Suppressor macrophage treated with lipopolysaccharide for 4 hours (primary cell): ENCODE measurements around the gene YWHAE.
"Not testable (repeated sequence)": the region's sequence is repeated elsewhere in the genome, so short reads cannot be mapped to it uniquely, and the experiment has no call there.

Experiments
- DNase-seq: peaks from one replicate; pipeline ENCODE4 v3.0.0-alpha.2; 2020

The YWHAE gene

DNA sequence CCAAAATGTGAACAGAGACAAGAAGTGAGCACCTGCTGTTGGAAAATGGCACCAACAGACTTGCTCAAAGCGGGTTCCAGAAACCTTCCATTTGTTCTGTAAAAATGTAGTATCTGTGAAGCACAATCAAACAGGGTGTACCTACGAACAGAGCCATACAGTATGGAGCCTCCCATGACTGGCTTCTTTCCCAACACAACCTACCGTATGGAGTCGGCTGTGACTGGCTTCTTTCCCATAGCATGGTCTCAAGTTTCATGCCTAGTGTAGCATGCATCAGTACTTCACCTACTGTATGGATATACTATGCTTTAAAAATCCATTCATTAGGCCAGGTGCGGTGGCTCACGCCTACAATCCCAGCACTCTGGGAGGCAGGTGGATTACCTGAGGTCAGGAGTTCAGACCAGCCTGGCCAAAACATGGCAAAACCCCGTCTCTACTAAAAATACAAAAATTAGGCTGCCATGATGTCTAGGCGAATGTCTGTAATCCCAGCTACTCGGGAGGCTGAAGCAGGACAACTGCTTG is 26.2 kb downstream of the YWHAE start:
- no peak for DNase-seq

DNA sequence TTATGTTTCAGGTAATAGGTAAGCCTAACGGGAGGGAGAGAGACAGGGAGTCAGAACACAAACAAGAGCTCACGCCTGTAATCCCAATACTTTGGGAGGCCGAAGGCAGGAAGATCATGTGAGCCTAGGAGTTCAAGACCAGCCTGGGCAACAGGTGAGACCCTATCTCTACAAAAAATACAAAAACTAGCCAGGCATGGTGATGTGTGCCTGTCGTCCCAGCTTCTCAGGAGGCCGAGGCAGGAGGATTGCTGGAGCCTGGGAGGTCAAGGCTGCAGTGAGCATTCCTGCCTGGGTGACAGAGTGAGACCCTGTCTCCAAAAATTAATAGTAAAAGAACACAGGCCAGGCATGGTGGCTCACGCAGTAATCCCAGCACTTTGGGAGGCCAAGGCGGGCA is 27.4 kb downstream of the YWHAE start:
- DNase-seq = no peak

DNA sequence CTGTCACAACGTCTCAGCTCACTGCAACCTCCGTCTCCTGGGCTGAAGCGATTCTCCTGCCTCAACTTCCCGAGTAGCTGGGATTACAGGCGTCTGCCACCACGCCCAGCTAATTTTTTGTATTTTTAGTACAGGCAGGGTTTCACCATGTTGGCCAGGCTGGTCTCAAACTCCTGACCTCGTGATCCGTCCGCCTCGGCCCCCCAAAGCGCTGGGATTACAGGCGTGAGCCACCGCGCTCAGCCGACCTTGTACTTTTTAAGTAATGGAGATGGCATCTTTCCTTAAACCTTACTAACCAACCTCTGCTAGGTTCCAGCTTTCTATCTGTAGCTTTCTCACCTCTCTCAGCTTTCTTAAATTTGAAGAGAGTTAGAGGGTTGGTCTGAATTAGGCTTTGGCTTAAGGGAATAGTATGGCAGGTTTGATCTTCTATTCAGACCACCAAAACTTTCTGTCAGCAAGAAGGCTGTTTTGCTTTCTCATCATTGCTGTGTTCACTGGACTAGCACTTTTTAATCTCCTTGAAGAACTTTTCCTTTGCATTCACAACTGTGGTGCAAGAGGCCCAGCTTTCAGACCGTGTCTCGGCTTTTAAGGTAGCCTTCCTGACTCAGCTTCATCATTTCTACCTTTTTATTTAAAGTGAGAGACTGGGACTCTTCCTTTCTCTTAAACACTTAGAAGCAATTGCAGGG is 28.0 kb downstream of the YWHAE start:
- no peak for DNase-seq

DNA sequence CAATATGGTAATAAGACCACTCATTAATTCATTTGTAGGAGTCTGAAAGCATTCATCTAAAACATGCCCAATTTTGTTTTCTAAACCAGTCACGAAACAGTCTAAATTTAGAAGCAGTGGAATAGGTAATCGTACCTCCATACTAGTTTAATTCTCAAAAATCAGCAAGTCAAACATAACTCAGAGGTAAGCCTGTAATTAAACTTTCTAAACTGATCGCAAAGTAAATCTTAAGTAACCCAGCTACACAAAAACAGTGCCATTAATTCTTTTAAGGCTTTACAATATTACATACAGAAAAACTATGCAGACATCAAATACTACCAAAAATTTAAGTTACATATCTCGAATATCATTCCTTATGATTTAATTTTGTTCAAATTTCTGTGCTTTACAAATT is 31.4 kb downstream of the YWHAE start:
- no peak for DNase-seq

DNA sequence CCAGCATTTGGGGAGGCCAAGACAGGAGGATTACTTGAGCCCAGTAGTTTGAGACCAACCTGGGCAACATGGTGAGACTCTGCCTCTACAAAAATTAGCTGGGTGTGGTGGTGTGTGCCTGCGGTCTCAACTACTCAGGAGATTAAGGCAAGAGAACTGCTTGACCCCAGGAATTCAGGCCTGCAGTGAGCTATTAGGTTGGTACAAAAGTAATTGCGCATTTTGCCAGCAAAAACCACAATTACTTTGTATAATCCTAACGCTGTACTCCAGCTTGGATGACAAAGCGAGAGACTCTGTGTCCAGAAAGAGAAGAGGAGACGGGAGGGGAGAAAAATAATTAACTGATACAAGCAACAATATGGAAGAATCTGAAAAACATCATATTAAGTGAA is 32.7 kb downstream of the YWHAE start:
- no peak for DNase-seq

DNA sequence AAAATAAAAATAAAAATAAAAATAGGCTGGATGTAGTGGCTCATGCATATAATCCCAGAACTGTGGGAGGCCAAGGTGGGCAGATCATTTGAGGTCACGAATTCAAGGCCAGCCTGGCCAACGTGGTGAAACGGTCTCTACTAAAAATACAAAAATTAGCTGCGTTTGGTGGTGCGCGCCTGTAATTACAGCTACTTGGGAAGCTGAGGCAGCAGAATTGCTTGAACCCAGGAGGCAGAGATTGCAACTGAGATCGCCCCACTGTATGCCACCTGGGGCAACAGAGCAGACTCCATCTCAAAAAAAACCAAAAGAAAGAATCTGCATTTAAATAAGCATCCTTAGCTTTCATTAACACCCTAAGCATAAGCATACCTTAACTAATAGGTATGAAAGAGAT is 33.8 kb downstream of the YWHAE start:
- no peak for DNase-seq

DNA sequence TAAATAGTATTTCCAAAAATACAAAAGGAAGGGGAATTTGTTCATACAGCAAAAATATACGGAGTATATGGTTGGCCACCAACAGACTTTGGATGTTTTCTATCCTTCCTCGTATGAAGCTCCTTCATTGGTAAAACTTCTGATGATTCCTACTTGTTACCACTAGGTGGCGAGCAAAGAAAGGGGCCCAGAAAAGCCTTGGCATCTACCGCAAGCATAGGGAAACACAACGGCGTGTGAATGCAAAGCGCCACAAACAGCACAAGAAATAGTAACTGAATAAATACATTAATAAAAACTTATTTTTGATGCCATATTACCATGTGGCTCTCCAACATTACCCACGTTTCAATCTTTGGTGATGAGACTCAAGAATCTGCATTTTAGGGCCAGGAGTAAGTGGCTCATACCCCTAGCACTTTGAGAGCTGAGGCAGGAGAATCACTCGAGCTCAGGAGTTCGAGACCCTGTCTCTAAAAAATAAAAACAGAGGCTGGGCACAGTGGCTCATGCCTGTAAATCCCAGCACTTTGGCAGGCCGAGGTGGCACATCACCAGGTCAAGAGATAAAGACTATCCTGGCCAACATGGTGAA is 34.5 kb downstream of the YWHAE start:
- DNase-seq = peak; percentile 85

DNA sequence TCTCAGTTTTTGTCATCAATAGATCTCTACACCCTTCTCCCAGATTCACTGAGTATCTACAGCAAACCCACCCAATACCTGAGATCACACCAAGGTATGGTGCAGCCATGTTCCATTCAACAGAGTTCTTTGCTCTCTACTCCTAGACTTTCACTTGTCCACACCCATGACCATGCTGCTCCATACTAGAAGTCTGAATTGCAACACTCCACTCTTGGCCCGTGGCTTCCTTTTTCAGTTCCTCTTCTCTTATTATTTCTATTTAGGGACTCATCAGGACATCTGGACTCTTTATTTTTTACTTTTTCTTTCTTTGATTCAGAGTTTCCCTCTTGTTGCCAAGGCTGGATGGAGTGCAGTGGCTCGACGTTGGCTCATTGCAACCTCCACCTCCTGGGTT is 37.1 kb downstream of the YWHAE start:
- DNase-seq = peak; percentile 90

DNA sequence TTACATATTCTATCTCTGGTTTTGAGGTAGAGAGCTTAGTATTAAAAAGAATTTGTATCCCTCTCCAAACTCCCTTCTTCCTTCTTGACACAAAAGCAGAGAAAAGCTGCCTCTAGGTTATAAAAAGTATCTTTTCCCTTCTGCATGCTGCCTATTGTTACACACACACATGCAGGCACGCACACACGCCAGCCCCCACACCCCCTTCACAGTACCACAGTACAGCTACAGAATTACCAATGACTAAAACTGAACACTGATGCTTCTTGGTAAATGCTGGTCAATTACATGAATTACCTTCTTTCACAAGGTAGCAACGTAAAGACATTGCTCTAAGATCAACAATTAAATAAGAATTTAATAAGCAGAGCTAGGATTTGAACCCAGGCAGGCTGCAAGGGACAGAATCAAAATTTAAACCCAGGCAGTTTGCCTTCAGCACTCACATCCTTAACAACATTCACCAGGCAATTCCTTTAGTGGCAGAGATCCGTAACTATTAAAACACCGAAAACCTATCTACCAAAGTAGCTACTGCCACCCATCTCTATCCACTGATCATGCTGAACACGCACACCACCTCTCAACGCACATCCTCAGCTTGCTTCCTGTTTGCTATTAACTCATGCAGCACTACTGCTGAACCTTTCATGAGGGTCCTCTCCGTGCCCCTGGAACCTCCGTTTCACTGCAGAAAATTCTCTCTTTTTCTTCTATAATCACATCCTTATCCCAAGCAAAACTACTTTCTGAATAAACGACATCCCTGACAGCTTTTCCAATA is 37.8 kb downstream of the YWHAE start:
- DNase-seq = no peak

DNA sequence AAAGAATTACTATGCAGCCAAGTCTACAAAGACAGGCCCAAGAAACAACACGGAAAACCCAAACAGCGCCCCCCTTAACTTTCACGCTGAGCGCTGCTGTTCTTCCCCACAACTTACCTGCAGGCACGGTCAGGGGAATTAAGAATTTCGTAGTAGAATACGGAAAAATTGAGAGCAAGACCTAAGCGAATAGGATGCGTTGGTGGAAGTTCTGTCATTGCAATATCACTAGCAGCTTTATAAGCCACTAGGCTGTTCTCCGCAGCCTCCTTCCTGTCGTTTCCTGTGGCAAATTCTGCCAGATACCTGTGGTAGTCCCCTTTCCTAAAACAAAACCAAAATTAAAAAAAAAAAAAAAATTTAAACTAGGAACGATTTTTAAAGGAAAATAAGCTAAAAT is 39.0 kb downstream of the YWHAE start:
- no peak for DNase-seq

DNA sequence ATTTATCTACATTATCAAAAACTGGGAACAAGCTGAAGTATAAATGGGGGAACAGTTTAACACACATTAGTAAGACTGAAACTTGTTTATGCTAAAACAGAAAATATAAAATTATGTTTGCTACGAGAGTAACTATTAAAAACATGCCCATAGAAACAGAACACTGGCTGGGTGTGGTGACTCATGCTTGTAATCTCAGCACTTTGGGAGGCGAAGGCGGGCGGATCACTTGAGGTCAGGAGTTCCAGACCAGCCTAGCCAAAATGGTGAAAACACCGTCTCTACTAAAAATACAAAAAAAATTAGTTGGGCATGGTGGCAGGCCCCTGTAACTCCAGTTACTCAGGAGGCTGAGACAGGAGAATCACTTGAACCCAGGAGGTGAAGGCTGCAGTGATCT is 39.7 kb downstream of the YWHAE start:
- DNase-seq = peak; percentile 48

DNA sequence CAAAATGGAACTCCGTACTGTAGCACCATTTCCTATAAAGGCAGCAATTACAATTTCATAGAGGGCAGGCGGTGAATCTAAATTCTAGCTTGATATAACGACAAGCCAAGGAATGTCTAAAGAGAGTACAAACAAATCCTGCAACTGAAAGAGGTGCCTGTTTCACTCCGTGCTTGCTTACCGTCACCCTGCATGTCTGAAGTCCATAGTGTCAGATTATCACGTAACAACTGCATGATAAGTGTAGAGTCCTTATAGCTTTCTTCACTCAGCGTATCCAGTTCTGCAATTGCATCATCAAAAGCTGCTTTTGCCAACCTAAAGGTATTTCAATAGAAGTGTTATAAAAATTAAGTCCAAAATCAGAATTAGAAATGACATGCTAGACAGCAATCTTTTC is 46.0 kb downstream of the YWHAE start:
- DNase-seq = no peak

DNA sequence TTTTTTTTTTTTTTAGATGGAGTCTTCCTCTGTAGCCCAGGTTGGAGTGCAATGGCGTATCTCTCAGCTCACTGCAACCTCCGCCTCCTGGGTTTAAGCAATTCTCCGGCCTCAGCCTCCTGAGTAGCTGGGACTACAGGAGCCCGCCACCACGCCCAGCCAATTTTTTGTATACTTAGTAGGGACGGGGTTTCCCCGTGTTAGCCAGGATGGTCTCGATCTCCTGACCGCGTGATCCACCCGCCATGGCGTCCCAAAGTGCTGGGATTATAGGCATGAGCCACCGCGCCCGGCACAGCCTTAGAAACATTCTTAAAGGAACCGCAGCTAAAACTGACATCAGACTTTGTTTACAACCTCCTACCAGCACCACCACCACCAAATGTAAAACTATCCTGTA is 47.5 kb downstream of the YWHAE start:
- DNase-seq = not testable (repeated sequence)

DNA sequence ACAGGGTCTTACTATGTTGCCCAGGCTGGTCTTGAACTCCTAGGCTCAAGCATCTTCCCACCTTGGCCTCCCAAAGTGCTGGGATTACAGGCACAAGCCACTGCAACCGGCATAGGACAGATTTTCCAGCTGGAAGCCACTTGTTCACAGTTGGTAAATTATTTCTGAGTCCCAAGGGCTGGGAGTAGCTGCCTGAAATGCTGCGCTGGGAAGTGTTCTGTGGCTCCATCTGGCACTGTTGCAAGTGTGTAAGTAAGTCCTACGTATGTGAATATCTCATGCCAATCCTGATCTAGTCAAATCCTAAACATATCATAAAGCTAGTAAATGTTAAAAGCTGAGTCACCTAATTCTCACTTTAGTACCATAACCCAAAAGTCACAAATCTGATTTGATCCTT is 48.1 kb downstream of the YWHAE start:
- DNase-seq = no peak

DNA sequence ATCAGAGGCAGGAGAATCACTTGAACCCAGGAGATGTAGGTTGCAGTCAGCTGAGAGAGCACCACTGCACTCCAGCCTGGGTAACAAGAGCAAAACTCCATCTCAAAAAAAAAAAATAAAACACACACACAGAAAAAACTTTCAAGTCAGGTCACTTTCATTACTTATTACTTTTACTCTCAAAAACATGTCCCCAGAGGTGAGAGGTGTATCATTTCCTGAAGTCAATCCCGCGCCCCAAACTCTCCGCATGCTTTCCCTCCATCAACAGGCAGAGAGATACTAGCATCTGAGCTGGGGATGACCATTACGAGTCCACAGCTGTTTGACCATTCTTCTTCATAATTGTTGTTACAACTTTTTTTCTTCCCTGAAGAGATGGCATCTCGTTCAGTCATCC is 48.7 kb downstream of the YWHAE start:
- DNase-seq = no peak

DNA sequence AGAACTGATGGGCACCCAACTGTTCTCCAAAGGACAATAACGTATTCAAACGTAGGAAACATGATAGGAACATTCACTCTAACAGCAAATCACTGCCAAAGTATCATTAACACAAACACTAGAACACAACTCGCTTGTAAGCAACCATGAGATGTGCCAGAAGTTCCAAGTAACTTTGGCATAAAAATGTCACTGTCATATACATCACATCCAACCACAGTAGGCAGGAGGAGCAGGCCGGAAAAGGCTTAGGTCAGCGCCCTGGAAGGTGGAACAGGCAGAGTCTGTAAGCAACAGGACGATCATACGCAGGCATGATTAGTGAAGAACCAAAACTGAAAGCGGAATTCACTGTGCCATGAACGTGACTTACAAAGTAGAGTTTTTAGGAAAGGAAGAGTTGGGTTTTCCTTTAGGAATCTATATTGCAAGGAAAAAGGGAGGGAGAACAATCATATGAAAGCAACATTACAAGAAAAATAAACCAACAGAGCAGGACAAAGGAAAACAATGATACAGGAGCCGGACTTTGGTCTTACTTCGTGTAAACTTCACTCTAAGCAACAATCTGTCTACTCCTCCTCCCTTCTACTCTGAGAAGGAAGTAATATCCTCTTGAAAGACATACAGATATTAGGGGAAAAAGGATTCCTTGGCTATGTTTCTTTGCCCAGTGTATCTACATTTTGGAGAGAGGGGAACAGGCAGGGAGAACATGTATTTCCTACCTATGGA is 52.3 kb downstream of the YWHAE start:
- peak; percentile 27 for DNase-seq

DNA sequence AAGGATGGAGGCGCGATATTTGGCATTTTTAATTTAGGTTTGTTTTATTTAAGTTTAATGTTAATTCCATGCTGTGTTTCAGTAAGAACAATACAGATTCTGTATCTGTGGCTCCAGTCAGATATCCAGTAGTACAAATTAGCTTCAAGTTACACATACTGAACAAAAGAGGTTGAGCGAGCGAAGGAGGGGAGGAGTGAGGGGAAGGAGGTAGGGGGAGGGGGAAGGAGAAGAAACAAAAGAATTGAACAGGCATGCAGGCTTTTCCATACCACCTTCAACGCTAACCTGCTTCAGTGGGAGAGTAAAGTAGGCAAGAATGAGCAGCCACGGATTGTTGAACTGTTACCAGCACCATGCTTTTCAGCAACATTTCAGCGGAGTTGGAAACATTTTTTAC is 55.5 kb downstream of the YWHAE start:
- no peak for DNase-seq

DNA sequence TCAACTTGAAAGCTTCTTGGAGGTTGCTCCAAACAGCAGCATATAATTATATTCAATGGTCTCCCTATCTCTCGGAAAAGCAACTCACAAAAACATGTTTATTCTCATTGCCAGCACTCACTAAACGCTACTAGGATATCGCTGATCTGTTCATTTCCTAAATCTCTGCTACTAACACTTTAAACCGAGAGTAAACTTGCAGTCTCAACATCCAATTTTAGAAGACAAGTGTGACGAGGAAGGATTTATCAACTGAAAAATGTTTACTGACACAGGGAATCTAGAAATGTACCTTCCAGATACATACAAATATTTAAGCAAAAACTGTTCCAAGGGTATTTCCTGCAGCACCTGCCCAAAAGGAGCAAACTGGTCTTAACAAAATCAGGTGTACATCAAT is 56.5 kb downstream of the YWHAE start:
- DNase-seq = no peak

DNA sequence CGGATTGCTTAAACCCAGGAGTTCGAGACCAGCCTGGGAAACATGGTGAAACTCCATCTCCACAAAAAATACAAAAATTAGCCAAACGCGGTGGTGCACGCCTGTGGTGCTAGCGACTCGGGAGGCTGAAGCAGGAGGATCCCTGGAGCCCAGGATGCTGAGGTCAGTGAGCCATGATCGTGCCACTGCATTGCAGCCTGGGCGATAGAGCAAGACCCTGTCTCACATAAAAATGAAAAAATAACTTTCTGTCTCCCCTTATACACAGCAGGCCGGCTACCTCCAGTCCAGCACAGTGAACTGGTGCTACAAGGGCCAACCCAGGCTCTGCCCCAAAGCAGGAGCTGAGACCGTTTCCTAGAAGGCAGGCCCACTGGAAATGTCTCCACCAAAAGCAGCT is 59.7 kb downstream of the YWHAE start:
- no peak for DNase-seq

DNA sequence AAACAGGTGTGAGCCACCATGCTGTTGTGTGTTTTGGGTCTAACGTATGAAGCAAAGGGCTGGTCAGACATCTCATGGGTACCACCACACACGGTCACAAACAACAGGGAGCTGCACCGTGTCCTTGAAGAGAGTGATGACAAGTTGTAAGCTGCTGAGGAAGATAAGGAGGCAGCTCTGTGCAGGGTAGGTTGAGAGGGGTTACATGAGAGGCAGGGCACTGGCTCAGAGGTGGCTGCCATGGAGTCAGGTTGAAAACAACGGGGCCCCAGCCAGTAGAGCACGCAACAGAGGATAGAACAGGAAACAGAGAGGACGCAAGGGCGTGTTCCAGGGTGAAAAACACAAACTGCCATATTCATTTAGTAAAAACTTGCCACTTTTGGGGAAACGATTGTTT is 68.3 kb downstream of the YWHAE start:
- no peak for DNase-seq

DNA sequence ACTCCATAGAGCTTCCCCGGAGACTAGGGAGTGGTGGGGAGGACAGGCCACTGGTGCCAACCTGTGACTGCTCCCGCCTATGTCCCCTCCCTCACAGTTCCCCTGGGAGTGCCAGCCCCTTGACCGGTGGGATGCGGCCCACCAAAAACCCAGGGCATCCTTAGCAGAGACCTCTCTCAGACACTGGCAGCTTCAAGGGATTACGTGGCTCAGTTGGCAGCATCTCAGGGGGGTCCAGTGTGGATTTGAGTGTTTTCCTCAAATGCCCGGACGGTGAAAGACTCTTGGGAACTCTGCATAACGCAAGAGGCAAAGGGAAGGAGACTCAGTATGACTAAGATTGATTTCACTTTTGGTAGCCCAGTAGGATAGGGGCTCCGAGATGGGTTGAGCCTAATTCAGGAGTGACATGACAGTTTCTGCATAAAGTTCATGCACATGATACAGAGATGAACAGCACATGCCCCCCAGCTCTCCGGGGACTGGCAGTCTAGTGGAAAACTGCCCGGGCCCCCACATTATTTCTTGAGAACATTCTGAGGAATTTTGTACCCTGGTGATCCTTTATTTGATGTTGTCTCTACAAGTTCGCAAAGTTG is 70.2 kb downstream of the YWHAE start:
- no peak for DNase-seq

DNA sequence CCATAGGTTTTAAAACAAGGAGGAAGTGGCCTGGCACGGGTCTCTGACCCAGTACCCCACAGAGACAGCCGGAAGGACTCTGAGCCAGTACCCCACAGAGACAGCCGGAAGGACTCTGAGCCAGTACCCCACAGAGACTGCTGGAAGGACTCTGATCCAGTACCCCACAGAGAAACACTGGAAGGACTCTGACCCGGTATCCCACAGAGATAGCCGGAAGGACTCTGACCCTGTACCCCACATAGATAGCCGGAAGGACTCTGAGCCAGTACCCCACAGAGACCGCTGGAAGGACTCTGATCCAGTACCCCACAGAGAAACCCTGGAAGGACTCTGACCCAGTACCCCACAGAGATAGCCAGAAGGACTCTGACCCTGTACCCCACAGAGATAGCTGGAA is 71.6 kb downstream of the YWHAE start:
- DNase-seq = no peak

DNA sequence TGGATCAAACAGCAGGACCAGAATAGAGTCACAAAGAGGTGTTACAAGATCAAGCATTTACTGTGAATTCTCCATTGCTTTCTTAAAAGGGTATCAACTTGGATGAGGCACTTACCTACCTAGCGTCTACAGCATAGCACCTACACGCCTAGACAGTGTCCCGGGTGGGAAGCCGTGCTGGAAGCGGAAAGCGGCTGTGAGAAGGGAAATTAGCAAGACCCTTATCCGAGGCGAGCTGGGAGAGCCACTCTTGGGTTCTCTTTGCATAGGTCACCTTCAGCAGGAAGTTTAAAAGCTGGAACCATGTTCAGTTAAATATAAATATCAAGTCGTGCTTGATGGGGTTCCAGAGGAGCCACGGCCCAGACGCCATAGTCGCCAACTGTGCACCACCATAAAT is 74.3 kb downstream of the YWHAE start:
- no peak for DNase-seq
